ENCODE measurements around the gene DAGLB. TPM values are rescaled to one million over a fixed set of nuclear protein-coding genes. Genes with fewer than 3 reads are reported as not detected.
"Not testable (repeated sequence)": the region's sequence is repeated elsewhere in the genome, so short reads cannot be mapped to it uniquely, and the experiment has no call there.

DAGLB gene
- total RNA-seq, 1 donor from 2014 or later, result 27.0 TPM

DNA sequence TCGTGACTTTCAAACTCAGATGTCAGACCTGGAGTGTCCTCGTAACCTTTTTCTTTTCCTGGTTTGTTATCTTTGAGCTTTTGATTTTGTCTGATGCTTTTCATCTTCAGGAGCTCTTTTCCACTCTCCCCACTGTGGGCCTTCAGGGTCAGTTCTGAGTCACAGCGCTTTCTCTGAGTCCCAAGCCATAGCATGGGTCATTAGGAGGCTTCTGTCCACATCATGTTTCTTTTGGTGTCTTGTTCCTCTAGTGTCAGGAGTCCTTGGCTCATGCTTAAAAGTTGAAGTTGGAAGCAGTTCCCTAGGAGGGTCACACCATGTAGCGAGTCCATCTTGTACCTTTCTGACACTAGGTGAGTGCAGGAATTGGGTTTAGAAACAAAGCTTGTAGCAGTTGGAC is 40.3 kb downstream of the DAGLB start:
- peaks cover 40% of the 10 kb centered on the region for H3K36me3 Mint-ChIP-seq
- no peaks in the 10 kb centered on the region for H3K27me3 Mint-ChIP-seq

DNA sequence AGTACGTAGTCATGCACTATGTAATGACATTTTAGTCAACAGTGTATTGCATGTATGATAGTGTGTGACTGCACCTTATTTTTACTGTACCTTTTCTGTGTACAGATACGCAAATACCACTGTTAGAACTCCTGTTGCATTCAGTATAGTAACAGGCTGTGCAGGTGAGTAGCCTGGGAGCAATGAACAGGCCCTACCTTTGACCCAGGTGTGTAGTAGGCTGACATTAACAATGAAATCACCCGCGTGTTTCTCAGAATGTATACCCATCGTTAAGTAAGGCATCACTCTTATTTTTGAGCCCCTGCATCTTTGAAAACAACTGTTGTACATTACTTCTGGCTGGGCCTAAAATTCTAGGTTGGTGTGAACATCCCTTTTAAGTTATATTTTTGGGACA is 41.6 kb downstream of the DAGLB start:
- no peak for DNase-seq (ENCODE audit: extremely low spot score, unreplicated experiment)
- H3K4me3 Mint-ChIP-seq, result no peak overlapping the region
- H3K27me3 Mint-ChIP-seq, result no peaks in the 10 kb centered on the region
- H3K9me3 Mint-ChIP-seq, result no peaks in the 10 kb centered on the region
- peaks cover 44% of the 10 kb centered on the region for H3K36me3 Mint-ChIP-seq
- peak overlapping the region; percentile 51 for H3K27ac Mint-ChIP-seq
- no peaks in the 10 kb centered on the region for H3K4me1 Mint-ChIP-seq (ENCODE audit: unreplicated experiment)
- TF ChIP-seq CTCF (conservative IDR thresholded peaks at IDR 0.05), result no peak

More for the DNA sequence above, 40.3 kb downstream of the DAGLB start:
- Mint-ChIP-seq H3K4me1 (ENCODE audit: unreplicated experiment) (no peaks in the 10 kb centered on the region), H3K27ac (peak overlapping the region; percentile 46), H3K9me3 (no peaks in the 10 kb centered on the region), H3K4me3 (no peak overlapping the region)
- no peak for TF ChIP-seq CTCF (conservative IDR thresholded peaks at IDR 0.05)
- DNase-seq (ENCODE audit: extremely low spot score, unreplicated experiment), result no peak

GRCh38 chr7:6403907-6404306 is 43.8 kb downstream of the DAGLB start:
- Mint-ChIP-seq H3K4me3 (peak overlapping the region; percentile 71), H3K27me3 (no peaks in the 10 kb centered on the region), H3K4me1 (ENCODE audit: unreplicated experiment) (peaks cover 4% of the 10 kb centered on the region), H3K9me3 (no peaks in the 10 kb centered on the region), H3K36me3 (peaks cover 47% of the 10 kb centered on the region), H3K27ac (peak overlapping the region; percentile 93)
- TF ChIP-seq CTCF (conservative IDR thresholded peaks at IDR 0.05), result no peak
- DNase-seq (ENCODE audit: extremely low spot score, unreplicated experiment), result no peak

- peaks cover 9% of the 10 kb centered on the region for H3K4me1 Mint-ChIP-seq (ENCODE audit: unreplicated experiment)
- no peaks in the 10 kb centered on the region for H3K27me3 Mint-ChIP-seq
- H3K36me3 Mint-ChIP-seq, result peaks cover 47% of the 10 kb centered on the region
- TF ChIP-seq CTCF (conservative IDR thresholded peaks at IDR 0.05), result no peak
- DNase-seq (ENCODE audit: extremely low spot score, unreplicated experiment), result no peak
- H3K4me3 Mint-ChIP-seq, result no peak overlapping the region
- no peaks in the 10 kb centered on the region for H3K9me3 Mint-ChIP-seq
- H3K27ac Mint-ChIP-seq, result peak overlapping the region; percentile 84
Measured at GRCh38 chr7:6402741-6403140, 45.0 kb downstream of the DAGLB start.

- no peaks in the 10 kb centered on the region for H3K9me3 Mint-ChIP-seq
- no peaks in the 10 kb centered on the region for H3K27me3 Mint-ChIP-seq
- peaks cover 9% of the 10 kb centered on the region for H3K4me1 Mint-ChIP-seq (ENCODE audit: unreplicated experiment)
- no peak for TF ChIP-seq CTCF (conservative IDR thresholded peaks at IDR 0.05)
- DNase-seq (ENCODE audit: extremely low spot score, unreplicated experiment), result no peak
- no peak overlapping the region for H3K27ac Mint-ChIP-seq
- no peak overlapping the region for H3K4me3 Mint-ChIP-seq
- peaks cover 43% of the 10 kb centered on the region for H3K36me3 Mint-ChIP-seq
Measured at GRCh38 chr7:6402041-6402440, 45.7 kb downstream of the DAGLB start.

DNA sequence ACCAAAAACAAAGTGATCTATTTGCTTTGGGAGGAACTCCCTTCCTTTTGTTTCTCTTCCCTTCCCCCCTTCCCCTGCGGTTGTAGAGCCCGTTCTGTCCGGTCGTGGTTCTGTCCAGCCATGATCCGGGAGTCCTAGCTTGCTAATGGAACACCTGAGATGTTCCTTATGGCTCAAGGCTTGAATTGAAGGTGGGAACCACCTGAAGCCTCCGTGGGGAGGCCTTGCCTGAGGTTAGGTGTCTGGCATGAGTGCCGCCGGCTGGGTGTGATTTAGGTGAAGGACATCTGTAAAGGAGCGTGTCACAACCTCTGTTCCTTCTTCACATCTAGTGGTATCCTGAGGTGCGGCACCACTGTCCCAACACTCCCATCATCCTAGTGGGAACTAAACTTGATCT is 46.2 kb downstream of the DAGLB start:
- H3K4me3 Mint-ChIP-seq, result no peak overlapping the region
- no peaks in the 10 kb centered on the region for H3K27me3 Mint-ChIP-seq
- DNase-seq (ENCODE audit: extremely low spot score, unreplicated experiment), result no peak
- H3K4me1 Mint-ChIP-seq (ENCODE audit: unreplicated experiment), result peaks cover 9% of the 10 kb centered on the region
- no peak for TF ChIP-seq CTCF (conservative IDR thresholded peaks at IDR 0.05)
- peaks cover 43% of the 10 kb centered on the region for H3K36me3 Mint-ChIP-seq
- peak overlapping the region; percentile 71 for H3K27ac Mint-ChIP-seq
- no peaks in the 10 kb centered on the region for H3K9me3 Mint-ChIP-seq

GRCh38 chr7:6400243-6401105 is 47.3 kb downstream of the DAGLB start:
- H3K27me3 Mint-ChIP-seq; H3K9me3 Mint-ChIP-seq; DNase-seq (ENCODE audit: extremely low spot score, unreplicated experiment); H3K4me3 Mint-ChIP-seq: not testable (repeated sequence)
- peaks cover 14% of the 10 kb centered on the region for H3K4me1 Mint-ChIP-seq (ENCODE audit: unreplicated experiment)
- H3K27ac Mint-ChIP-seq, result peak overlapping the region; percentile 93
- peaks cover 46% of the 10 kb centered on the region for H3K36me3 Mint-ChIP-seq

All from type B pancreatic cell (in vitro differentiated cells).